ENCODE data around the gene CTBS.

CTBS gene

GRCh38 chr1:84505493-84506001 lies 68.7 kb downstream of the CTBS start:
- DNase-seq, result peak; percentile 66

- DNase-seq, result peak; percentile 71
Observed at GRCh38 chr1:84504580-84505492, 69.4 kb downstream of the CTBS start.

GRCh38 chr1:84502927-84503326 lies 71.3 kb downstream of the CTBS start:
- no peak for DNase-seq
